Caco-2 (cell line): ENCODE measurements around the gene ALDH4A1. TPM values are rescaled to one million over a fixed set of nuclear protein-coding genes. Genes with fewer than 3 reads are reported as not detected.

Source experiments
- BruUV-seq: library from RNA; stranded (reverse); fragments of 400-500 nt; replicated peaks from 2 replicates; lab custom pipeline; 2021; lab: Mats Ljungman, UMichigan
- CTCF ChIA-PET: fragments of 300-600 bp; sonication (Branson Sonifier 250); formaldehyde crosslinking; loops from one replicate; lab custom pipeline; 2022; ENCODE audit warnings: antibody characterized with exemption; lab: Charles Lee
- POLR2A ChIA-PET: fragments of 300-600 bp; sonication (Branson Sonifier 250); formaldehyde crosslinking; loops from one replicate; lab custom pipeline; 2022; ENCODE audit warnings: antibody characterized with exemption; lab: Charles Lee
- DNase-seq, 2 experiments: peaks; one replicate each; pipeline versions ENCODE4 v3.0.0 to v3.0.0-alpha.2; 2020 to 2022
- H3K27me3 ChIP-seq: replicated peaks from 2 replicates; pipeline ENCODE4 v1.6.0; 2011; ENCODE audit warnings: low read length; ENCODE audit not compliant: control insufficient read depth, insufficient read depth
- H3K36me3 ChIP-seq: 2 replicates; pipeline ENCODE4 v1.5.1; 2011; ENCODE audit warnings: low read length; ENCODE audit not compliant: control insufficient read depth, insufficient read depth
- H3K4me1 ChIP-seq: fragments of 250-450 bp; sonication (Bioruptor Pico); 2 replicates; pipeline ENCODE4 v1.5.1; 2020; ENCODE audit warnings: mild to moderate bottlenecking
- H3K4me3 ChIP-seq: 2 replicates; pipeline ENCODE4 v1.5.1; 2011; ENCODE audit warnings: low read depth, mild to moderate bottlenecking, control low read depth, low read length
- H3K9me3 ChIP-seq: fragments of 250-450 bp; sonication (Bioruptor Pico); 2 replicates; pipeline ENCODE4 v1.5.1; 2020; ENCODE audit warnings: mild to moderate bottlenecking, moderate library complexity
- H3K27ac Mint-ChIP-seq: one replicate; pipeline ENCODE4 v1.8.0; 2022; ENCODE audit warnings: mixed read lengths; ENCODE audit not compliant: unreplicated experiment
- H3K27me3 Mint-ChIP-seq: one replicate; pipeline ENCODE4 v1.8.0; 2022; ENCODE audit warnings: mixed read lengths; ENCODE audit not compliant: insufficient read depth, unreplicated experiment
- H3K36me3 Mint-ChIP-seq: one replicate; pipeline ENCODE4 v1.8.0; 2022; ENCODE audit warnings: mild to moderate bottlenecking, mixed read lengths; ENCODE audit not compliant: insufficient read depth, unreplicated experiment
- H3K4me1 Mint-ChIP-seq: one replicate; pipeline ENCODE4 v1.8.0; 2022; ENCODE audit warnings: low read depth, mixed read lengths; ENCODE audit not compliant: unreplicated experiment
- H3K4me3 Mint-ChIP-seq: one replicate; pipeline ENCODE4 v1.8.0; 2022; ENCODE audit warnings: mild to moderate bottlenecking, moderate library complexity, mixed read lengths; ENCODE audit not compliant: unreplicated experiment
- H3K9me3 Mint-ChIP-seq: one replicate; pipeline ENCODE4 v1.8.0; 2022; ENCODE audit warnings: mixed read lengths; ENCODE audit not compliant: unreplicated experiment
- intact Hi-C: fragments of 100-400 bp; cut with micrococcal nuclease; formaldehyde crosslinking; loops from one replicate; pipeline ENCODE4 v1.10.0; 2022; ENCODE audit not compliant: unreplicated experiment
- total RNA-seq: library from RNA; stranded (reverse); gene quantifications from 2 replicates; pipeline ENCODE4 v1.2.3, GENCODE V29; 2022
- TF ChIP-seq, protein P1 (sequence below), 2 experiments: fragments of 200-600 bp in 1 of 2; IDR thresholded peaks; 1 replicate in 1 of 2; 2 replicates in 1 of 2; pipeline versions ENCODE4 v1.5.1 to v1.8.0; 2011 to 2022; ENCODE audit warnings: antibody characterized with exemption in 1 of 2, control low read depth in 1 of 2, inconsistent platforms in 1 of 2, low read depth in 1 of 2, low read length in 1 of 2, mild to moderate bottlenecking in 1 of 2, moderate library complexity in 1 of 2; ENCODE audit not compliant: insufficient read depth in 1 of 2, severe bottlenecking in 1 of 2, unreplicated experiment in 1 of 2

Gene ALDH4A1
- total RNA-seq, 1 experiment from 2014 or later, result 18.0 TPM

DNA sequence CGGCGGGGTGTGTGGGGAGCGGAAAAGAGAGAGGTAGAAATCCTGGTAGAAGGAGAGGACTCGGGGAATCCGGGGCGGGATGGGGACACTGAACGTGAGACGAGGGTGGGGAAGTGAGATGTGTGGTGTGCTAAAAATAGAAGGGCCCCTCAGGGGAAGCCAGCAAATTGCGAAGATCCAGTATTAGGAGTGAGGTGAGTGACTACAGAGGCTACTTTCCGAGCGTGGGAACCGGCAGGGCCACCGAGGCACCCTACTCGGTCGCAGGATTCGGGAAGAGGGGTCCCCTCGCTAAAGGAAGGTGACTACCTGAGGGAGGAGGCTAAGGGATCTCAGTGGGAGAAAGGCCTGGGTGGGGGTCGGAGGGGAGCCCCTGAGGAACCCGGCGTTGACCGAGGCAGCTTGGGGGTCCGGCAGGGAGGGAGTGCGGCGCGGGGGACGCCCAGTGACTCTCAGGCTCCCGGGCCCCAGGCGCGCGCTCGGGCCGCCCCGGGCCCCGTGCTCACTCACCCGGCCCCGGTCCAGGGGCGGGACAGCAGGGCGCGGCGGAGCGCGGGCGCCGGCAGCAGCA is 318 bp downstream of the ALDH4A1 start:
- H3K4me1 ChIP-seq, result peaks cover 6% of the 10 kb centered on the region
- no TSS peak for BruUV-seq
- TF ChIP-seq, protein P1, sequence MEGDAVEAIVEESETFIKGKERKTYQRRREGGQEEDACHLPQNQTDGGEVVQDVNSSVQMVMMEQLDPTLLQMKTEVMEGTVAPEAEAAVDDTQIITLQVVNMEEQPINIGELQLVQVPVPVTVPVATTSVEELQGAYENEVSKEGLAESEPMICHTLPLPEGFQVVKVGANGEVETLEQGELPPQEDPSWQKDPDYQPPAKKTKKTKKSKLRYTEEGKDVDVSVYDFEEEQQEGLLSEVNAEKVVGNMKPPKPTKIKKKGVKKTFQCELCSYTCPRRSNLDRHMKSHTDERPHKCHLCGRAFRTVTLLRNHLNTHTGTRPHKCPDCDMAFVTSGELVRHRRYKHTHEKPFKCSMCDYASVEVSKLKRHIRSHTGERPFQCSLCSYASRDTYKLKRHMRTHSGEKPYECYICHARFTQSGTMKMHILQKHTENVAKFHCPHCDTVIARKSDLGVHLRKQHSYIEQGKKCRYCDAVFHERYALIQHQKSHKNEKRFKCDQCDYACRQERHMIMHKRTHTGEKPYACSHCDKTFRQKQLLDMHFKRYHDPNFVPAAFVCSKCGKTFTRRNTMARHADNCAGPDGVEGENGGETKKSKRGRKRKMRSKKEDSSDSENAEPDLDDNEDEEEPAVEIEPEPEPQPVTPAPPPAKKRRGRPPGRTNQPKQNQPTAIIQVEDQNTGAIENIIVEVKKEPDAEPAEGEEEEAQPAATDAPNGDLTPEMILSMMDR (IDR thresholded peaks at IDR 0.05; ENCODE audit: insufficient read depth in 1 of 2, low read depth in 1 of 2, low read length in 1 of 2, severe bottlenecking in 1 of 2, unreplicated experiment in 1 of 2), result no peak
- H3K27me3 ChIP-seq, result no peaks in the 10 kb centered on the region
- peaks cover 11% of the 10 kb centered on the region for H3K36me3 Mint-ChIP-seq
- peak overlapping the region; percentile 98 for H3K27ac Mint-ChIP-seq
- ChIA-PET POLR2A (interaction anchor here (0.5 kb wide), 1 partner anchor 150 kb away, joined by 3 read pairs; no protein-coding TSS in a partner anchor), CTCF (interaction anchor here (0.8 to 1.4 kb wide), 7 partner anchors 11 to 583 kb away, joined by 3 to 11 read pairs (median 4); partner anchors contain the start of gene CAPZB)
- H3K36me3 ChIP-seq, result no peaks in the 10 kb centered on the region
- H3K27me3 Mint-ChIP-seq, result no peaks in the 10 kb centered on the region
- H3K4me1 Mint-ChIP-seq, result no peaks in the 10 kb centered on the region
- H3K9me3 Mint-ChIP-seq, result no peaks in the 10 kb centered on the region
- DNase-seq, result no peak
- intact Hi-C loops, result loop anchor here (2.0 to 5.0 kb wide), 2 partner anchors 17 to 55 kb away; partner anchors contain the start of gene IFFO2
- H3K9me3 ChIP-seq, result no peaks in the 10 kb centered on the region
- H3K4me3 ChIP-seq, result peak overlapping the region; percentile 86
- peak overlapping the region; percentile 99 for H3K4me3 Mint-ChIP-seq

DNA sequence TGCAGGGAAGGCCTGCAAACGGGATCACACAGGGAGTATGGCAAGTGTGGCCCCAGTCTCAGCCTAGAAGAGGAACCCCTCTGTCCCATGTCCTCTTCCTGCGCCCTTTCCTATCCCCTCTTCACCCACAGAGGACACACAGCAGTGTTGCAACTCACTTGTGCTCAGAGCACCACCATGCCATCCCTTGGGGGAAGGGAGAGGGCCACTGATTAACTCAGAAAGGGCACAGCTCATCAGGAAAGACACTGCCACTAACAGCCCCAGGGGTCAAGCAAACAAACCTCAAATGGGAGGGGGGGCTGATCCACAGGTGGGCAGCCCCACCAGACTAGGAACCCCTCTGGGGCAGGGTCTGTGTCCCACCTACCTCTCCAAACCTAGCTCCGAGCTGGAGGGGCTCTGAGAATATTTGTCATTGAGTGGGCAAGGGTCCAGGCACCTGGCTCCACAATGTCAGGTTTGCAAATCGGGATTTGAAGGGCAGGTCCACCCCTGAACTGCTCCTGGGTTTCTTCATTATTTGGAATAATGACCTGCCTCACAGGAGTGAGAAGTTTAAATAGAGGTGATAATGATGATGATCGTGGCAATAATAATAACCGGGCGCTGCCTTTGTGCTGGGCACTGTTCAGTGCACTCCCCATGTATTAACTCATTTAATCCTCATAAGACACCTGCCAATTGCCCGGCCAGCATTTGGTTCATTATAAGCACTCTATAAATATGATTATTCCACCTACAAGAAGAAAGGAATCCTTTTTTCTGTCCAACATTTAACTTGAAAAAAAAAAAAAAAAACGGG is 1.0 kb downstream of the ALDH4A1 start:
- ChIA-PET POLR2A (interaction anchor here (0.6 kb wide), 1 partner anchor 151 kb away, joined by 6 read pairs; no protein-coding TSS in a partner anchor), CTCF (interaction anchor here (0.6 to 0.9 kb wide), 3 partner anchors 15 to 213 kb away, joined by 3 to 4 read pairs (median 3); no protein-coding TSS in a partner anchor)
- peaks cover 13% of the 10 kb centered on the region for H3K4me1 ChIP-seq
- Mint-ChIP-seq H3K4me3 (peak overlapping the region; percentile 99), H3K27me3 (no peaks in the 10 kb centered on the region), H3K4me1 (no peaks in the 10 kb centered on the region), H3K27ac (peak overlapping the region; percentile 98), H3K36me3 (peaks cover 11% of the 10 kb centered on the region), H3K9me3 (no peaks in the 10 kb centered on the region)
- TF ChIP-seq, protein P1 (IDR thresholded peaks at IDR 0.05; ENCODE audit: insufficient read depth in 1 of 2, low read depth in 1 of 2, low read length in 1 of 2, severe bottlenecking in 1 of 2, unreplicated experiment in 1 of 2), result no peak
- BruUV-seq, result TSS peak; percentile 36
- H3K4me3 ChIP-seq, result peak overlapping the region; percentile 86
- H3K27me3 ChIP-seq, result no peaks in the 10 kb centered on the region
- no peaks in the 10 kb centered on the region for H3K36me3 ChIP-seq
- no peaks in the 10 kb centered on the region for H3K9me3 ChIP-seq
- DNase-seq, result no peak
- intact Hi-C loops, result loop anchor here (5.0 kb wide), 1 partner anchor 56 kb away; the partner anchor contains the start of gene IFFO2

DNA sequence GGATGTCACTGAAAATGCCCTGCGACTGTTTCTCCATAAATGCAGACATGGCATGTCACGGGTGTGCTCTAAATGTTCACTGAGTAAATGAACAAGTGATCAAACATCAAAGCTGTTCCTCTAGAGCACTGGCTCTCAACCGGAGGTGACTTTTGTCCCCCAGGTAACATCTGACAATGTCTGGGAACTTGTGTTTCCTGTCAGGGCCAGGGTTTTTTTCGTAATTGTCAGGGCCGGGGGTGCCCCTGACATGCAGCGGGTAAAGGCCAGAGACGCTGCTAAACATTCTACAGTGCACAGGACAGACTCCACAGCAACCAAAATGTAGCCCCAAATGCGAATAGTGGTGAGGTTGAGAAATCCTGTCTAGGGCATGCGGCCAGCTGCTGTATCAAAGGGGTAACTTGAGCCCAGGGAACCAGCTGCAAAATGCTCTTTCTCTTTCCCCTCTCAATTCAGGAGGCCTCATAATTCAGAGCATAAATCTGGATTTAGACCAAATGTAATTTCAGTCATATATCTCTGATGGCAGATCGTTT is 2.0 kb downstream of the ALDH4A1 start:
- intact Hi-C loops, result loop anchor here (5.0 kb wide), 1 partner anchor 57 kb away; the partner anchor contains the start of gene IFFO2
- H3K27me3 ChIP-seq, result no peaks in the 10 kb centered on the region
- H3K4me1 ChIP-seq, result peaks cover 23% of the 10 kb centered on the region
- Mint-ChIP-seq H3K4me3 (no peak overlapping the region), H3K9me3 (no peaks in the 10 kb centered on the region), H3K36me3 (peaks cover 12% of the 10 kb centered on the region), H3K27me3 (no peaks in the 10 kb centered on the region), H3K4me1 (no peaks in the 10 kb centered on the region), H3K27ac (no peak overlapping the region)
- TF ChIP-seq, protein P1 (IDR thresholded peaks at IDR 0.05; ENCODE audit: insufficient read depth in 1 of 2, low read depth in 1 of 2, low read length in 1 of 2, severe bottlenecking in 1 of 2, unreplicated experiment in 1 of 2), result no peak
- CTCF ChIA-PET, result interaction anchor here (0.9 to 1.0 kb wide), 2 partner anchors 13 to 14 kb away, joined by 3 read pairs; no protein-coding TSS in a partner anchor
- H3K36me3 ChIP-seq, result no peaks in the 10 kb centered on the region
- no TSS peak for BruUV-seq
- no peak for DNase-seq
- POLR2A ChIA-PET, result no interaction called here
- no peak overlapping the region for H3K4me3 ChIP-seq
- H3K9me3 ChIP-seq, result no peaks in the 10 kb centered on the region
